Measurements from ENCODE around the gene TECPR2. TPM values are rescaled to one million over a fixed set of nuclear protein-coding genes. Genes with fewer than 3 reads are reported as not detected.
A peak's percentile ranks its signal among the peaks of the same experiment; 100 is the strongest.

Gene TECPR2
- total and polyA plus RNA-seq, 3 experiments from 2014 or later: 4.5 to 11.6 (median 8.4) TPM

DNA sequence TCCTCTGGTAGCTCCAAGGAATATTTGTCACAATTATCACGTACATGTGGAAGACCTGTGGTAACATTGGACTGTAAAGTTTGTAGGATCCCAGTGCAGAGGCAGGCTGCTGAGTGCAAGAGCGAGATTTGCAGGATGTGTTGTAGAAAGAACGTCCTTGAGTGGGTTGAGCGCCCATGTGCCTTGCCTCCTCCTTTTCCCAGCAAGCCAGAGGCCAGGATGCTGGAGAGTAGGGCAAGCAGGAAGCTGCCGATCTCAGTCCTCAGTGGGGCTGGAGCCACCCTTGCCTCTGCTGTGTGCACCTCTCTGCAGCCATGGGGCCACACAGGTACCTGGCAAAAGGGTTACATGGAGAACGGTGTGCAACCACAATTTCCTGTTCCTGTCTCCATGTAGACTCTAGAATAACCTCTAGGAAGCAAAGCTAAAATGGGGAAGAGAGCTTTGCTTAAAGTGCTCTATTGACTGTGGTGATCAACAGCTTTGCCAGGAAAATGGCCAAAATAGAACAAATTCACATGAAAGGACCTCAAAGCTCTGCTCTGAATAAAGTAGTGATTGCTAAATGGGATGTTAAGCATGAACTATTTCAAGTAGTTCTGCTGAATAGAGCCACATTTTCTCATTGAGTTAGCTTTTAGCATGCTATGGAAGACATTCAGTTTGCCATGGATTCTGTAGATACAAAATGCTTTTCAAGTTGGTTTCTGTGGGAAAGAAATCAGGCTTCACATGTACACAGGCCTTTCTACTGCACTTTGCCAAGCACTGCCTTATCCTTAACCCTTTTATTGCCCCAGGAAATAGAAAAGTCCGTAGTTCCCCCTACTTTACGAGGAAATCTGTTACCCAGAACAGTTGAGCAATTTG lies 109.4 kb downstream of the TECPR2 start:
- ChIA-PET POLR2A (no interaction called here), CTCF (interaction anchor here (1.2 to 1.6 kb wide), 2 partner anchors 15 to 53 kb away, joined by 3 read pairs; no protein-coding TSS in a partner anchor)
- Histone ChIP-seq H3K4me1 (ENCODE audit: insufficient read depth, low read length) (no peaks in the 10 kb centered on the region), H3K4me3 (ENCODE audit: low read length) (no peak overlapping the region), H3K9me3 (ENCODE audit: low read length) (no peaks in the 10 kb centered on the region), H3K36me3 (ENCODE audit: insufficient read depth, low read length) (no peaks in the 10 kb centered on the region), H3K27ac (ENCODE audit: low read depth, low read length) (no peak overlapping the region), H3K27me3 (ENCODE audit: insufficient read depth, low read length, poor library complexity, severe bottlenecking) (no peaks in the 10 kb centered on the region)
- peaks cover 4 to 8% (median 5%) of the 10 kb centered on the region in 3 donors for H3K4me1 Mint-ChIP-seq
- no peak overlapping the region for H3K27ac Mint-ChIP-seq
- no peaks in the 10 kb centered on the region for H3K27me3 Mint-ChIP-seq
- no peak for DNase-seq
- H3K9me3 Mint-ChIP-seq: no peaks in the 10 kb centered on the region
- H3K4me3 Mint-ChIP-seq: no peak overlapping the region
- peaks cover 6 to 18% (median 9%) of the 10 kb centered on the region in 3 donors for H3K36me3 Mint-ChIP-seq

DNA sequence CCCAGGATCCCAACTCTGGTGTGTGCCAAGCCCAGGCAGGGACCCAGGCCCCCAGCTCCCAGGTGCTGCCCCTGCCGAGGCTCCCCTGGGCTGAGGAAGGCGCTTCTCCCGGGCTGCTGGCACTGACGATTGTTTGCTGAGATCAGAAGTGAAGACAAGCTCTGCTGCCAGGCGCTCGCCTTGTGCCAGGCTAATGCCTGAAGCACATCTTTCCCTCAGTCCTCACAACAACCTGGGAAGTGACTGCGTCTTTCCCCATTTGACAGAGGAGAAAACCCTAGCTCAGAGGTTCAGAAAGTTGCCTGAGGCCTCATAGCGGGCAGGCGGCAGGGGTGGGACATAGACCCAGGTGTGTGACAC lies 110.0 kb downstream of the TECPR2 start:
- H3K27ac Mint-ChIP-seq: no peak overlapping the region
- Histone ChIP-seq H3K9me3 (ENCODE audit: low read length) (no peaks in the 10 kb centered on the region), H3K4me1 (ENCODE audit: insufficient read depth, low read length) (no peaks in the 10 kb centered on the region), H3K36me3 (ENCODE audit: insufficient read depth, low read length) (no peaks in the 10 kb centered on the region), H3K27me3 (ENCODE audit: insufficient read depth, low read length, poor library complexity, severe bottlenecking) (no peaks in the 10 kb centered on the region), H3K27ac (ENCODE audit: low read depth, low read length) (no peak overlapping the region), H3K4me3 (ENCODE audit: low read length) (no peak overlapping the region)
- ChIA-PET POLR2A (no interaction called here), CTCF (interaction anchor here (1.6 kb wide), 1 partner anchor 52 kb away, joined by 3 read pairs; no protein-coding TSS in a partner anchor)
- H3K9me3 Mint-ChIP-seq: no peaks in the 10 kb centered on the region
- no peak for DNase-seq
- peaks cover 4 to 8% (median 5%) of the 10 kb centered on the region in 3 donors for H3K4me1 Mint-ChIP-seq
- no peaks in the 10 kb centered on the region for H3K27me3 Mint-ChIP-seq
- no peak overlapping the region for H3K4me3 Mint-ChIP-seq
- H3K36me3 Mint-ChIP-seq: peaks cover 6 to 15% (median 9%) of the 10 kb centered on the region in 3 donors

DNA sequence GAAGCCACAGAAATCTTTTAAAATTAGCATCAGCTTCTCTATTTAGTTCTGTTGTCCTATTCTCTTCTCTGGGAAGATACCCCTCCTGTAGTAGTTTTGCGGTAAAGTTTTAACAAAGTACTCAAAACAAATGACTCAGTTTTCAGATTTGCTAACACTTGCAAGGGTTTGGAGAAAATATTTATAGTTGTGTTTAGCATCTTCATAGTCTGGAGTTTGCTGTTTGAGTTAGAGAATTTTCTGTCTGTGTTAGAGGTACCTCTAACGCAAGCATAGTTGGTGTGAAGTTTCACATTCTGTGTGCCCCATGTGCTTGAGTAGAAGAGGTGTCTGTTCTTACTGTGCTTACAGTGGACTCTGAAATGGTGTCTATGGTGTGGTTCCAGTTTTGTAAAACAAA lies 110.8 kb downstream of the TECPR2 start:
- Mint-ChIP-seq H3K4me3 (no peak overlapping the region), H3K36me3 (peaks cover 6 to 13% (median 9%) of the 10 kb centered on the region in 3 donors), H3K4me1 (peaks cover 4 to 8% (median 5%) of the 10 kb centered on the region in 3 donors), H3K9me3 (no peaks in the 10 kb centered on the region), H3K27me3 (no peaks in the 10 kb centered on the region), H3K27ac (peak overlapping the region in 1 of 8 donors; percentile 17)
- Histone ChIP-seq H3K4me3 (ENCODE audit: low read length) (no peak overlapping the region), H3K36me3 (ENCODE audit: insufficient read depth, low read length) (no peaks in the 10 kb centered on the region), H3K27me3 (ENCODE audit: insufficient read depth, low read length, poor library complexity, severe bottlenecking) (no peaks in the 10 kb centered on the region), H3K4me1 (ENCODE audit: insufficient read depth, low read length) (no peaks in the 10 kb centered on the region), H3K9me3 (ENCODE audit: low read length) (no peaks in the 10 kb centered on the region), H3K27ac (ENCODE audit: low read depth, low read length) (no peak overlapping the region)
- POLR2A ChIA-PET: no interaction called here
- no peak for DNase-seq
- CTCF ChIA-PET: no interaction called here

- no peaks in the 10 kb centered on the region for H3K27me3 Mint-ChIP-seq
- H3K27ac ChIP-seq (ENCODE audit: low read depth, low read length): no peak overlapping the region
- H3K27ac Mint-ChIP-seq: no peak overlapping the region
- H3K4me3 ChIP-seq (ENCODE audit: low read length): no peak overlapping the region
- H3K27me3 ChIP-seq (ENCODE audit: insufficient read depth, low read length, poor library complexity, severe bottlenecking): no peaks in the 10 kb centered on the region
- peaks cover 1 to 10% (median 7%) of the 10 kb centered on the region in 3 donors for H3K36me3 Mint-ChIP-seq
- no peak overlapping the region for H3K4me3 Mint-ChIP-seq
- no peaks in the 10 kb centered on the region for H3K9me3 ChIP-seq (ENCODE audit: low read length)
- POLR2A ChIA-PET: no interaction called here
- CTCF ChIA-PET: no interaction called here
- DNase-seq: no peak
- no peaks in the 10 kb centered on the region for H3K9me3 Mint-ChIP-seq
- no peaks in the 10 kb centered on the region for H3K36me3 ChIP-seq (ENCODE audit: insufficient read depth, low read length)
- H3K4me1 ChIP-seq (ENCODE audit: insufficient read depth, low read length): no peaks in the 10 kb centered on the region
- H3K4me1 Mint-ChIP-seq: peaks cover 8 to 19% (median 12%) of the 10 kb centered on the region in 3 donors
Measured at GRCh38 chr14:102474934-102475333, 112.2 kb downstream of the TECPR2 start.

GRCh38 chr14:102479107-102479506 lies 116.4 kb downstream of the TECPR2 start:
- no peak overlapping the region for H3K4me3 ChIP-seq (ENCODE audit: low read length)
- H3K9me3 ChIP-seq (ENCODE audit: low read length): no peaks in the 10 kb centered on the region
- ChIA-PET POLR2A (no interaction called here), CTCF (no interaction called here)
- Mint-ChIP-seq H3K27ac (no peak overlapping the region), H3K4me3 (peak overlapping the region in 1 of 7 donors; percentile 8), H3K9me3 (peaks cover 0 to 8% (median 0%) of the 10 kb centered on the region in 5 donors), H3K36me3 (peaks cover 7 to 13% (median 10%) of the 10 kb centered on the region in 3 donors), H3K4me1 (peaks cover 5 to 12% (median 7%) of the 10 kb centered on the region in 3 donors), H3K27me3 (no peaks in the 10 kb centered on the region)
- no peak overlapping the region for H3K27ac ChIP-seq (ENCODE audit: low read depth, low read length)
- DNase-seq: no peak
- H3K36me3 ChIP-seq (ENCODE audit: insufficient read depth, low read length): no peaks in the 10 kb centered on the region
- H3K27me3 ChIP-seq (ENCODE audit: insufficient read depth, low read length, poor library complexity, severe bottlenecking): no peaks in the 10 kb centered on the region
- H3K4me1 ChIP-seq (ENCODE audit: insufficient read depth, low read length): no peaks in the 10 kb centered on the region

DNA sequence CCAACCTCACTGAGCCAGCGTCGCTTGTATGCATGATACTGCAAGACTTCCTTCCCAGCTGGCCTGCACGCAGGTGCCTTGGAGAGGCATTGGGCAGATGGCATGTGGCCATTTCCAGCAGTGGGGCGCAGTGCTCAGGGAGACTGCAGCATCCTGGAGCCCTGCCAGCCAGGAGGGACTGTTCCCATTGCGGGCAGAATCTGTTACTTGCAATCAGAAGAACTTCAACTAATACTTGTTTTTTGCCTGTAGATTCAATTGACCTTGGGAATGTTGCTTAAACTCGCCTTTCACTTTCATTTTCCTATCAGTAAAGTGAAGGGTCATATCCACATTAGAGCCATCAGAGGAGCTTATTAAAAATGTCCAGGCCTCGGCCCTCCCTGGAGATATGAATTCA lies 117.0 kb downstream of the TECPR2 start:
- peak overlapping the region in 1 of 7 donors; percentile 32 for H3K4me3 Mint-ChIP-seq
- Histone ChIP-seq H3K4me3 (ENCODE audit: low read length) (no peak overlapping the region), H3K27ac (ENCODE audit: low read depth, low read length) (no peak overlapping the region), H3K4me1 (ENCODE audit: insufficient read depth, low read length) (no peaks in the 10 kb centered on the region), H3K9me3 (ENCODE audit: low read length) (no peaks in the 10 kb centered on the region), H3K36me3 (ENCODE audit: insufficient read depth, low read length) (no peaks in the 10 kb centered on the region), H3K27me3 (ENCODE audit: insufficient read depth, low read length, poor library complexity, severe bottlenecking) (no peaks in the 10 kb centered on the region)
- CTCF ChIA-PET: interaction anchor here (1.0 kb wide), 1 partner anchor 215 kb away, joined by 3 read pairs; no protein-coding TSS in a partner anchor
- no peaks in the 10 kb centered on the region for H3K27me3 Mint-ChIP-seq
- H3K4me1 Mint-ChIP-seq: peaks cover 5 to 12% (median 7%) of the 10 kb centered on the region in 3 donors
- peak overlapping the region in 2 of 8 donors; percentile 37 to 52 for H3K27ac Mint-ChIP-seq
- H3K36me3 Mint-ChIP-seq: peaks cover 9 to 13% (median 10%) of the 10 kb centered on the region in 3 donors
- DNase-seq: no peak
- H3K9me3 Mint-ChIP-seq: peaks cover 0 to 8% (median 0%) of the 10 kb centered on the region in 5 donors
- POLR2A ChIA-PET: no interaction called here

GRCh38 chr14:102481371-102481770 lies 118.6 kb downstream of the TECPR2 start:
- peaks cover 5 to 12% (median 7%) of the 10 kb centered on the region in 3 donors for H3K4me1 Mint-ChIP-seq
- no peaks in the 10 kb centered on the region for H3K27me3 Mint-ChIP-seq
- POLR2A ChIA-PET: no interaction called here
- Histone ChIP-seq H3K27me3 (ENCODE audit: insufficient read depth, low read length, poor library complexity, severe bottlenecking) (no peaks in the 10 kb centered on the region), H3K36me3 (ENCODE audit: insufficient read depth, low read length) (no peaks in the 10 kb centered on the region), H3K4me1 (ENCODE audit: insufficient read depth, low read length) (no peaks in the 10 kb centered on the region), H3K9me3 (ENCODE audit: low read length) (no peaks in the 10 kb centered on the region), H3K27ac (ENCODE audit: low read depth, low read length) (no peak overlapping the region), H3K4me3 (ENCODE audit: low read length) (no peak overlapping the region)
- peaks cover 9 to 17% (median 13%) of the 10 kb centered on the region in 3 donors for H3K36me3 Mint-ChIP-seq
- no peak overlapping the region for H3K4me3 Mint-ChIP-seq
- H3K27ac Mint-ChIP-seq: no peak overlapping the region
- peaks cover 0 to 8% (median 0%) of the 10 kb centered on the region in 5 donors for H3K9me3 Mint-ChIP-seq
- CTCF ChIA-PET: no interaction called here
- DNase-seq: no peak

DNA sequence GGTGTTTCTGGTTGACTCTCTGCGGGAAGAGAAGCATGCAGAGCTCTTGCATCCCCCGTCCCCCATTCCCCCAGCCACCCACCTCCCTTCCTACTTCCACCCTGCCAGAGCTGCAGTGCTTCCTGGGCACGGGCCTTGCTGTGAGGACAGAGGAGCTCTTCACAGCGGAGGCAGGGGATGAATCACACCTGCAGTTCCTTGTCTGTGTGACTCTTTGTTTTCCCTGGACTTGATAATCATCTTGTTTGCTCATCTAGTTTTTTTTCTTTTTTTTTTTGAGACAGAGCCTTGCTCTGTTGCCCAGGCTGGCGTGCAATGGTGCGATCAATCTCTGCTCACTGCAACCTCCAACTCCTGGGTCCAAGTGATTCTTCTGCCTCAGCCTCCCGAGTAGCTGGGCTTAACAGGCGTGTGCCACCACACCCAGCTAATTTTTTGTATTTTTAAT lies 119.1 kb downstream of the TECPR2 start:
- Mint-ChIP-seq H3K4me3 (no peak overlapping the region), H3K27me3 (peaks cover 0 to 1% of the 10 kb centered on the region in 2 donors), H3K9me3 (peaks cover 0 to 8% (median 0%) of the 10 kb centered on the region in 5 donors), H3K36me3 (peaks cover 9 to 17% (median 13%) of the 10 kb centered on the region in 3 donors), H3K4me1 (peaks cover 5 to 12% (median 7%) of the 10 kb centered on the region in 3 donors), H3K27ac (no peak overlapping the region)
- Histone ChIP-seq H3K27me3 (ENCODE audit: insufficient read depth, low read length, poor library complexity, severe bottlenecking) (no peaks in the 10 kb centered on the region), H3K27ac (ENCODE audit: low read depth, low read length) (no peak overlapping the region), H3K4me3 (ENCODE audit: low read length) (no peak overlapping the region), H3K9me3 (ENCODE audit: low read length) (no peaks in the 10 kb centered on the region), H3K4me1 (ENCODE audit: insufficient read depth, low read length) (no peaks in the 10 kb centered on the region), H3K36me3 (ENCODE audit: insufficient read depth, low read length) (no peaks in the 10 kb centered on the region)
- ChIA-PET POLR2A (no interaction called here), CTCF (no interaction called here)
- DNase-seq: no peak

Data from CD8-positive, alpha-beta memory T cell (primary cell).